SK-N-SH (cell line): ENCODE results near the gene GNAT3. TPM values are rescaled to one million over a fixed set of nuclear protein-coding genes. Genes with fewer than 3 reads are reported as not detected.

Source experiments
- CTCF ChIA-PET: fragments of 300-600, 350-600 bp; formaldehyde crosslinking; extraction: SDS; loops from one replicate; lab custom pipeline; 2021; lab: Yijun Ruan, JAX
- POLR2A ChIA-PET: fragments of 350-600 bp; sonication (Branson Sonifier 250); formaldehyde crosslinking; extraction: SDS; loops from one replicate; lab custom pipeline; 2020; ENCODE audit warnings: antibody characterized with exemption, inconsistent platforms; lab: Yijun Ruan, JAX
- DNase-seq: peaks from one replicate; pipeline ENCODE4 v3.0.0; 2012
- H2AFZ ChIP-seq: fragments of 200-600 bp; sonication (generic); 2 replicates; pipeline ENCODE4 v1.8.1; 2016; ENCODE audit warnings: antibody characterized with exemption, mild to moderate bottlenecking, low read depth
- H3F3A ChIP-seq: fragments of 200-600 bp; sonication (generic); replicated peaks from 2 replicates; pipeline ENCODE3; 2016; ENCODE audit warnings: antibody characterized with exemption, mild to moderate bottlenecking; ENCODE audit not compliant: insufficient read depth
- H3K27ac ChIP-seq, 2 experiments: fragments of 200-500 bp in 1 of 2; fragments of 200-600 bp in 1 of 2; sonication (Bioruptor generic) in 1 of 2; sonication (generic), shearing (Covaris generic) in 1 of 2; 2 replicates each; pipeline versions ENCODE4 v1.5.1 to v1.6.1; 2014 to 2016; ENCODE audit warnings: low read depth in 2 of 2, inconsistent platforms in 1 of 2, low read length in 1 of 2, mild to moderate bottlenecking in 1 of 2, mixed read lengths in 1 of 2
- H3K27me3 ChIP-seq: fragments of 200-600 bp; sonication (generic), shearing (Covaris generic); 2 replicates; pipeline ENCODE4 v1.6.1; 2016; ENCODE audit warnings: mixed run types; ENCODE audit not compliant: insufficient read depth
- H3K36me3 ChIP-seq, 2 experiments: fragments of 200-500 bp in 1 of 2; fragments of 200-600 bp in 1 of 2; sonication (Bioruptor generic) in 1 of 2; sonication (generic) in 1 of 2; replicated peaks in 1 of 2; 2 replicates each; pipeline versions ENCODE3 to v1.5.1; 2014 to 2016; ENCODE audit warnings: low read length in 1 of 2, mild to moderate bottlenecking in 1 of 2; ENCODE audit not compliant: insufficient read depth in 2 of 2, control insufficient read depth in 1 of 2
- H3K4me1 ChIP-seq, 2 experiments: fragments of 200-500 bp in 1 of 2; fragments of 200-600 bp in 1 of 2; sonication (Bioruptor generic) in 1 of 2; sonication (generic), shearing (Covaris generic) in 1 of 2; 2 replicates each; pipeline versions ENCODE4 v1.5.1 to v1.6.1; 2014 to 2016; ENCODE audit warnings: low read depth in 1 of 2, low read length in 1 of 2, mixed run types in 1 of 2; ENCODE audit not compliant: insufficient read depth in 2 of 2, control insufficient read depth in 1 of 2
- H3K4me2 ChIP-seq: fragments of 200-600 bp; sonication (generic), shearing (Covaris generic); 2 replicates; pipeline ENCODE4 v1.6.1; 2017; ENCODE audit warnings: mixed run types
- H3K4me3 ChIP-seq, 2 experiments: fragments of 200-500 bp in 1 of 2; fragments of 200-600 bp in 1 of 2; sonication (Bioruptor generic) in 1 of 2; sonication (generic), shearing (Covaris generic) in 1 of 2; 2 replicates each; pipeline versions ENCODE4 v1.5.1 to v1.8.1; 2014 to 2016; ENCODE audit warnings: low read depth in 2 of 2, inconsistent platforms in 1 of 2, low read length in 1 of 2, mild to moderate bottlenecking in 1 of 2, mixed read lengths in 1 of 2, moderate library complexity in 1 of 2
- H3K79me2 ChIP-seq: fragments of 200-600 bp; sonication (generic); 2 replicates; pipeline ENCODE4 v1.8.1; 2017; ENCODE audit warnings: mild to moderate bottlenecking; ENCODE audit not compliant: insufficient read depth
- H3K9ac ChIP-seq: fragments of 200-600 bp; sonication (generic); 2 replicates; pipeline ENCODE4 v1.6.1; 2017; ENCODE audit warnings: mixed run types
- H3K9me2 ChIP-seq: fragments of 200-600 bp; sonication (generic); 2 replicates; pipeline ENCODE4 v1.6.1; 2017; ENCODE audit warnings: mixed run types
- H3K9me3 ChIP-seq: fragments of 200-600 bp; sonication (generic); 2 replicates; pipeline ENCODE4 v1.6.1; 2017; ENCODE audit warnings: mixed run types, mild to moderate bottlenecking, moderate library complexity
- H4K20me1 ChIP-seq: fragments of 200-600 bp; sonication (generic); 2 replicates; pipeline ENCODE4 v1.6.1; 2017; ENCODE audit warnings: mild to moderate bottlenecking, mixed run types; ENCODE audit not compliant: insufficient read depth
- GABPA ChIP-seq: IDR thresholded peaks from 2 replicates; pipeline ENCODE4 v1.4.0; 2012; ENCODE audit warnings: low read depth, mild to moderate bottlenecking
- MEF2A ChIP-seq: IDR thresholded peaks from 2 replicates; pipeline ENCODE4 v1.4.0; 2012; ENCODE audit warnings: low read depth, borderline replicate concordance
- NRF1 ChIP-seq: IDR thresholded peaks from 2 replicates; pipeline ENCODE4 v1.6.1; 2012; ENCODE audit warnings: low read depth, mild to moderate bottlenecking, low read length
- SMC3 ChIP-seq: IDR thresholded peaks from 2 replicates; pipeline ENCODE4 v1.6.1; 2012; ENCODE audit warnings: low read depth, low read length, improper control_type of control experiment
- TAF1 ChIP-seq: IDR thresholded peaks from 2 replicates; pipeline ENCODE4 v1.6.1; 2012; ENCODE audit warnings: low read depth, mild to moderate bottlenecking, low read length, moderate library complexity, borderline replicate concordance
- TCF12 ChIP-seq: IDR thresholded peaks from 2 replicates; pipeline ENCODE4 v1.4.0; 2012
- TEAD4 ChIP-seq: IDR thresholded peaks from 2 replicates; pipeline ENCODE4 v1.4.0; 2012; ENCODE audit warnings: mild to moderate bottlenecking, borderline replicate concordance; ENCODE audit not compliant: insufficient read depth
- WGBS: methylation state at CpG from one replicate; pipeline ENCODE4 v1.1.6; 2017; ENCODE audit warnings: low lambda C conversion rate; 5-methylcytosine and 5-hydroxymethylcytosine counted together
- polyA plus RNA-seq, 3 experiments: library from polyadenylated mRNA; depleted of rRNA; stranded (reverse); fragments of >200 nt; gene quantifications; 2 replicates each; pipeline ENCODE4 v1.2.3, GENCODE V29; 2012
- TF ChIP-seq, protein P1 (sequence below): IDR thresholded peaks from 2 replicates; pipeline ENCODE4 v1.6.1; 2012; ENCODE audit warnings: mild to moderate bottlenecking, low read depth, low read length, moderate library complexity
- TF ChIP-seq, protein P2 (sequence below): IDR thresholded peaks from 2 replicates; pipeline ENCODE4; 2012

The GNAT3 gene
- polyA plus RNA-seq, 1 of the 3 experiments (the other 2 are of a cell fraction), result not detected

DNA sequence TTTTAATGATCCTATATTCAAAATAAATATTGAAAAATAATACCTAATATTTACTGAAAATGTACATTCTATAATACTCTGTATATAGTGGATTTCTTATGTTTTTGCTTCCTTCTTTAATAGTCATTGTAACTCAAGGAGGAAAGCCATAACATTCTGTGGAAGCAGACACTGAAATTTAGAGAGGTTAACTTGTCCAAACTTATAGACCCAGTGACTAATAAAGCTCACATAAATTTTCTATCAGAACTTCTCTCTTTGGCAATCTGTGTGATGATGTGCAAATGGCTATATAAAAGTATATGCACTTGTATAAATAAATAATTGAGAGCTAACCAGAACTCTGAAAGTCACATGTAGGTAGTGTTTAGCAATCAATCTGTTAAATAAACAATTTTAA, 26.1 kb downstream of the GNAT3 start:
- Histone ChIP-seq H3K36me3 (no peaks in the 10 kb centered on the region), H3F3A (peaks cover 7% of the 10 kb centered on the region), H3K79me2 (no peaks in the 10 kb centered on the region), H3K4me3 (no peak overlapping the region), H3K9me2 (no peaks in the 10 kb centered on the region), H2AFZ (no peak overlapping the region), H3K27ac (no peak overlapping the region), H3K4me2 (no peak overlapping the region)
- no peak for DNase-seq
- CTCF ChIA-PET, result interaction anchor here (0.8 to 1.2 kb wide), 2 partner anchors 13 to 57 kb away, joined by 3 to 4 read pairs; no protein-coding TSS in a partner anchor
- TF ChIP-seq SMC3 (no peak), NRF1 (no peak), TAF1 (no peak), MEF2A (no peak), TEAD4 (no peak)
- TF ChIP-seq, protein P1, sequence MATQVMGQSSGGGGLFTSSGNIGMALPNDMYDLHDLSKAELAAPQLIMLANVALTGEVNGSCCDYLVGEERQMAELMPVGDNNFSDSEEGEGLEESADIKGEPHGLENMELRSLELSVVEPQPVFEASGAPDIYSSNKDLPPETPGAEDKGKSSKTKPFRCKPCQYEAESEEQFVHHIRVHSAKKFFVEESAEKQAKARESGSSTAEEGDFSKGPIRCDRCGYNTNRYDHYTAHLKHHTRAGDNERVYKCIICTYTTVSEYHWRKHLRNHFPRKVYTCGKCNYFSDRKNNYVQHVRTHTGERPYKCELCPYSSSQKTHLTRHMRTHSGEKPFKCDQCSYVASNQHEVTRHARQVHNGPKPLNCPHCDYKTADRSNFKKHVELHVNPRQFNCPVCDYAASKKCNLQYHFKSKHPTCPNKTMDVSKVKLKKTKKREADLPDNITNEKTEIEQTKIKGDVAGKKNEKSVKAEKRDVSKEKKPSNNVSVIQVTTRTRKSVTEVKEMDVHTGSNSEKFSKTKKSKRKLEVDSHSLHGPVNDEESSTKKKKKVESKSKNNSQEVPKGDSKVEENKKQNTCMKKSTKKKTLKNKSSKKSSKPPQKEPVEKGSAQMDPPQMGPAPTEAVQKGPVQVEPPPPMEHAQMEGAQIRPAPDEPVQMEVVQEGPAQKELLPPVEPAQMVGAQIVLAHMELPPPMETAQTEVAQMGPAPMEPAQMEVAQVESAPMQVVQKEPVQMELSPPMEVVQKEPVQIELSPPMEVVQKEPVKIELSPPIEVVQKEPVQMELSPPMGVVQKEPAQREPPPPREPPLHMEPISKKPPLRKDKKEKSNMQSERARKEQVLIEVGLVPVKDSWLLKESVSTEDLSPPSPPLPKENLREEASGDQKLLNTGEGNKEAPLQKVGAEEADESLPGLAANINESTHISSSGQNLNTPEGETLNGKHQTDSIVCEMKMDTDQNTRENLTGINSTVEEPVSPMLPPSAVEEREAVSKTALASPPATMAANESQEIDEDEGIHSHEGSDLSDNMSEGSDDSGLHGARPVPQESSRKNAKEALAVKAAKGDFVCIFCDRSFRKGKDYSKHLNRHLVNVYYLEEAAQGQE, result no peak
- TF ChIP-seq, protein P2, sequence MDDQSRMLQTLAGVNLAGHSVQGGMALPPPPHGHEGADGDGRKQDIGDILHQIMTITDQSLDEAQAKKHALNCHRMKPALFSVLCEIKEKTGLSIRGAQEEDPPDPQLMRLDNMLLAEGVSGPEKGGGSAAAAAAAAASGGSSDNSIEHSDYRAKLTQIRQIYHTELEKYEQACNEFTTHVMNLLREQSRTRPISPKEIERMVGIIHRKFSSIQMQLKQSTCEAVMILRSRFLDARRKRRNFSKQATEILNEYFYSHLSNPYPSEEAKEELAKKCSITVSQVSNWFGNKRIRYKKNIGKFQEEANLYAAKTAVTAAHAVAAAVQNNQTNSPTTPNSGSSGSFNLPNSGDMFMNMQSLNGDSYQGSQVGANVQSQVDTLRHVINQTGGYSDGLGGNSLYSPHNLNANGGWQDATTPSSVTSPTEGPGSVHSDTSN, result no peak
- TF ChIP-seq, all 33 proteins: peak for 0
- peaks cover 0 to 5% of the 10 kb centered on the region in 2 experiments; a peak in 1 of 4 replicates for H3K4me1 ChIP-seq
- H3K9me3 ChIP-seq, result no peaks in the 10 kb centered on the region
- H3K9ac ChIP-seq, result no peak overlapping the region
- no peaks in the 10 kb centered on the region for H3K27me3 ChIP-seq
- H4K20me1 ChIP-seq, result no peaks in the 10 kb centered on the region
- POLR2A ChIA-PET, result no interaction called here

DNA sequence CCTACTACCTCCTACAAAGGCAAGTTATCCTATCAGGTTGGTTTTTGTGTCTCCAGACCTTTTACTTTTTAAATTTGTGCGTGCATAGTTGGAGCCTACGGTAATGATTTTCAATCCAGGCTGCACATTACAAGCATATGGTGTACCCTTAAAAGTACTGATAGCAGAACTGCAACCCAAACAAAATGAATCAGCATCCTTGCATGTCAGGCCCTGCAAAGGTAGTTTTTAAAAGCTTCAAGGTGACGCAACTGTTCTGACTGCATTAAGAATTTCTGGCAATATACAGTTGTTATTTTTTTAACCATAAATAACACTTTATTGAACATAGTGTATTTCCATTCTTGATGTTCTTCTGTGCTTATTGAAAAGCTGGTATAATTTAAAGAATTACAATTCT, 28.9 kb downstream of the GNAT3 start:
- Histone ChIP-seq H2AFZ (no peak overlapping the region), H3K4me1 (peaks cover 0 to 5% of the 10 kb centered on the region in 2 experiments; a peak in 2 of 4 replicates), H3F3A (peaks cover 7% of the 10 kb centered on the region), H3K4me3 (no peak overlapping the region), H3K4me2 (no peak overlapping the region), H3K9me3 (no peaks in the 10 kb centered on the region), H3K79me2 (no peaks in the 10 kb centered on the region), H3K9ac (no peak overlapping the region), H3K9me2 (no peaks in the 10 kb centered on the region), H4K20me1 (no peaks in the 10 kb centered on the region), H3K36me3 (no peaks in the 10 kb centered on the region), H3K27ac (no peak overlapping the region), H3K27me3 (no peaks in the 10 kb centered on the region)
- CTCF ChIA-PET, result interaction anchor here (0.7 to 0.9 kb wide), 4 partner anchors 13 to 384 kb away, joined by 3 read pairs; no protein-coding TSS in a partner anchor
- WGBS, result 97% methylated on average over 3 of the region's 3 CpGs
- no peak for DNase-seq
- TF ChIP-seq GABPA, result no peak
- no peak for TF ChIP-seq TCF12
- TF ChIP-seq, protein P1, result no peak
- TF ChIP-seq, protein P2, result no peak
- POLR2A ChIA-PET, result no interaction called here
